B cell (primary cell): ENCODE data around the gene MAGEB17. TPM values are rescaled to one million over a fixed set of nuclear protein-coding genes. Genes with fewer than 3 reads are reported as not detected.

Experiments
- ATAC-seq: fragments of 200-7000 bp; cut with Tn5 transposase; one replicate; pipeline ENCODE4 v1.10.0; 2021; ENCODE audit warnings: low read depth, mild to moderate bottlenecking, moderate number of reproducible peaks, moderate library complexity
- CTCF ChIA-PET: fragments of 350-600 bp; sonication (Branson Sonifier 250); formaldehyde crosslinking; loops from one replicate; lab custom pipeline; 2021; ENCODE audit warnings: antibody characterized with exemption, inconsistent platforms; lab: Charles Lee
- POLR2A ChIA-PET: fragments of 350-600 bp; sonication (Branson Sonifier 250); formaldehyde crosslinking; loops from one replicate; lab custom pipeline; 2021; ENCODE audit warnings: antibody characterized with exemption; lab: Charles Lee
- DNase-seq: peaks from one replicate; pipeline ENCODE4 v3.0.0; 2013
- H2AFZ ChIP-seq: 2 replicates; pipeline ENCODE4 v1.6.1; 2012; ENCODE audit warnings: mild to moderate bottlenecking, low read depth, low read length; ENCODE audit not compliant: insufficient read depth, poor library complexity, severe bottlenecking
- H3K27ac ChIP-seq, 2 donors: 1 replicate in 1 of 2; 2 replicates in 1 of 2; pipeline ENCODE4 v1.5.1; 2012 to 2013; ENCODE audit warnings: low read length in 2 of 2, mild to moderate bottlenecking in 2 of 2, moderate library complexity in 1 of 2
- H3K27me3 ChIP-seq, 4 experiments: fragments of 200-600 bp in 1 of 4; sonication (generic) in 1 of 4; replicated peaks in 1 of 4; 1 replicate in 2 of 4; 2 replicates in 2 of 4; pipeline versions ENCODE4 v1.6.1 to v1.7.0; 2013 to 2016; ENCODE audit warnings: low read length in 3 of 4, mild to moderate bottlenecking in 2 of 4, mixed read lengths in 1 of 4, moderate library complexity in 1 of 4; ENCODE audit not compliant: insufficient read depth in 4 of 4, control insufficient read depth in 3 of 4; ENCODE audit errors: control extremely low read depth in 1 of 4
- H3K36me3 ChIP-seq, 2 experiments: replicated peaks in 1 of 2; 1 replicate in 1 of 2; 2 replicates in 1 of 2; pipeline versions ENCODE4 v1.6.1 to v1.7.1; 2013; ENCODE audit warnings: low read length in 1 of 2; ENCODE audit not compliant: insufficient read depth in 2 of 2, control insufficient read depth in 1 of 2; ENCODE audit errors: control extremely low read depth in 1 of 2, extremely low read depth in 1 of 2
- H3K4me1 ChIP-seq, 2 donors: fragments of 200-600 bp in 1 of 2; sonication (generic) in 1 of 2; 1 replicate in 1 of 2; 2 replicates in 1 of 2; pipeline versions ENCODE4 v1.5.1 to v1.6.1; 2013 to 2017; ENCODE audit warnings: low read length in 2 of 2; ENCODE audit not compliant: control insufficient read depth in 2 of 2, insufficient read depth in 2 of 2
- H3K4me2 ChIP-seq: replicated peaks from 2 replicates; pipeline ENCODE3; 2012; ENCODE audit warnings: mild to moderate bottlenecking, low read depth, low read length; ENCODE audit not compliant: poor library complexity, severe bottlenecking
- H3K4me3 ChIP-seq, 5 experiments: fragments of 200-600 bp in 1 of 5; sonication (generic) in 1 of 5; 1 replicate in 3 of 5; 2 replicates in 2 of 5; pipeline versions ENCODE4 v1.5.1 to v1.7.0; 2011 to 2016; ENCODE audit warnings: low read length in 4 of 5, mild to moderate bottlenecking in 4 of 5, low read depth in 2 of 5, control low read depth in 1 of 5, moderate library complexity in 1 of 5; ENCODE audit not compliant: insufficient read depth in 1 of 5; ENCODE audit errors: control extremely low read depth in 1 of 5, extremely low read depth in 1 of 5
- H3K79me2 ChIP-seq: fragments of 200-600 bp; sonication (generic); one replicate; pipeline ENCODE4 v1.6.0; 2016; ENCODE audit warnings: low read length; ENCODE audit not compliant: control insufficient read depth, insufficient read depth
- H3K9ac ChIP-seq: fragments of 200-600 bp; sonication (generic); 2 replicates; pipeline ENCODE4 v1.6.1; 2017; ENCODE audit warnings: mild to moderate bottlenecking, low read length, moderate library complexity
- H3K9me3 ChIP-seq, 3 donors: one replicate each; pipeline versions ENCODE4 v1.6.1 to v1.7.1; 2013; ENCODE audit warnings: low read length in 2 of 3; ENCODE audit not compliant: control insufficient read depth in 2 of 3, insufficient read depth in 1 of 3; ENCODE audit errors: control extremely low read depth in 1 of 3
- H4K20me1 ChIP-seq: 2 replicates; pipeline ENCODE4 v1.6.0; 2012; ENCODE audit warnings: mild to moderate bottlenecking, low read length; ENCODE audit not compliant: insufficient read depth, control insufficient read depth, poor library complexity, severe bottlenecking
- H3K27ac Mint-ChIP-seq: one replicate; pipeline ENCODE4 v1.8.0; 2021; ENCODE audit warnings: mixed read lengths
- H3K27me3 Mint-ChIP-seq: one replicate; pipeline ENCODE4 v1.8.0; 2021; ENCODE audit warnings: mixed read lengths
- H3K4me1 Mint-ChIP-seq: one replicate; pipeline ENCODE4 v1.8.0; 2021; ENCODE audit warnings: mixed read lengths
- H3K4me3 Mint-ChIP-seq: one replicate; pipeline ENCODE4 v1.8.0; 2021; ENCODE audit warnings: mixed read lengths
- H3K9me3 Mint-ChIP-seq: one replicate; pipeline ENCODE4 v1.8.0; 2022; ENCODE audit warnings: mixed read lengths; ENCODE audit not compliant: insufficient read depth
- EZH2 ChIP-seq: IDR thresholded peaks from 2 replicates; pipeline ENCODE4 v1.6.1; 2012; ENCODE audit warnings: borderline replicate concordance, low read depth, mild to moderate bottlenecking, moderate library complexity, low read length; ENCODE audit not compliant: insufficient read depth, poor library complexity, severe bottlenecking
- WGBS: methylation state at CpG from one replicate; pipeline ENCODE4 v1.1.5; 2013; ENCODE audit warnings: missing lambda C conversion rate; ENCODE audit not compliant: insufficient coverage; 5-methylcytosine and 5-hydroxymethylcytosine counted together
- intact Hi-C: fragments of 100-400 bp; cut with micrococcal nuclease; formaldehyde crosslinking; loops from one replicate; pipeline ENCODE4 v1.10.0; 2022
- polyA plus RNA-seq: library from polyadenylated mRNA; depleted of rRNA; stranded (reverse); fragments of >200 nt; gene quantifications from 2 replicates; pipeline ENCODE4 v1.2.3, GENCODE V29; 2012
- total RNA-seq, 2 donors: library from RNA; stranded (reverse); fragments of 120-200 nt in 1 of 2; gene quantifications; 1 replicate in 1 of 2; 2 replicates in 1 of 2; pipeline versions ENCODE4 v1.2.3 to v1.2.4, GENCODE V29; 2013 to 2022
- TF ChIP-seq, protein P1 (sequence below): fragments of 200-600 bp; IDR thresholded peaks from one replicate; pipeline ENCODE4 v1.8.0; 2022; ENCODE audit warnings: antibody characterized with exemption, mild to moderate bottlenecking

Gene MAGEB17
- total and polyA plus RNA-seq, 2 donors (not counting 1 experiment from before 2014, with no cell fraction given) = 0.16 TPM; not detected in 1

DNA sequence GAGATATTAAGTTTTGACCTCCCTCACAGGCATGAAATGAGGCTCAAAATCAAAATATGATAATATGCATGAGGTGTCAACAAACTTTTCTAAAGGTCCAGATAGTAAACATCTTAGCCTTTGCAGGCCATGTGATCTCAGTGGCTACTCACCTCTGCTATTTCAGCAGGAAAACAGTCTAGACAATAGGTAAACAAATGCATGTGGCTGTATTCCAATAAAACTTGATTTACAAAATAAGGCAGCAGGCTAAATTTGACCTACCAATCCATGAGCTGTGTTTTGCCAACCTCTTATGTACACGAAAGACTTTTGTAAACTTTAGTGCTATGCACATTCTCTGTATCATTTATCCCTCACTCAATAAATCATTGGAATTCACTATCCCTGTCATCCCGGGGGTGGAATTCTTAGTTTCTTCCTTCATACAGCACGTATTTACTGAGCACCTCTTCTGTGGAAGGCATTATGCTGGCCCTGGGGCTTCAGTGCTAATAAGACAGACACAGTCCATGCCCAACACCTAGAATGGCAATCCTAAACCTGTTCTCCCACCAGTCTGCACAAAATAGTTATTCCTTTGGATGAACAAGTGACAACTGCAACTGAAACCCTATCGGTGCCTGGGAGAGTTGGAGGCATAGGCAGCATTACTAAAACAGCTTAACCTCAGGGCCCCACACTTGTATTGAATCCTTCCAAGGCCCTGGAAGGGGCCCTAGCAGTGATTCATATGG is 19.9 kb downstream of the MAGEB17 start:
- Histone ChIP-seq H2AFZ (no peak overlapping the region), H3K9me3 (no peaks in the 10 kb centered on the region), H3K79me2 (no peaks in the 10 kb centered on the region), H3K4me1 (no peaks in the 10 kb centered on the region), H3K4me3 (no peak overlapping the region), H4K20me1 (no peaks in the 10 kb centered on the region), H3K27ac (no peak overlapping the region), H3K9ac (no peak overlapping the region), H3K36me3 (no peaks in the 10 kb centered on the region), H3K4me2 (no peak overlapping the region), H3K27me3 (no peaks in the 10 kb centered on the region)
- DNase-seq = no peak
- no peak overlapping the region for H3K4me3 Mint-ChIP-seq
- no peak for ATAC-seq
- intact Hi-C loops = no loop called here
- no peak overlapping the region for H3K27ac Mint-ChIP-seq
- TF ChIP-seq EZH2 = no peak
- TF ChIP-seq, protein P1, sequence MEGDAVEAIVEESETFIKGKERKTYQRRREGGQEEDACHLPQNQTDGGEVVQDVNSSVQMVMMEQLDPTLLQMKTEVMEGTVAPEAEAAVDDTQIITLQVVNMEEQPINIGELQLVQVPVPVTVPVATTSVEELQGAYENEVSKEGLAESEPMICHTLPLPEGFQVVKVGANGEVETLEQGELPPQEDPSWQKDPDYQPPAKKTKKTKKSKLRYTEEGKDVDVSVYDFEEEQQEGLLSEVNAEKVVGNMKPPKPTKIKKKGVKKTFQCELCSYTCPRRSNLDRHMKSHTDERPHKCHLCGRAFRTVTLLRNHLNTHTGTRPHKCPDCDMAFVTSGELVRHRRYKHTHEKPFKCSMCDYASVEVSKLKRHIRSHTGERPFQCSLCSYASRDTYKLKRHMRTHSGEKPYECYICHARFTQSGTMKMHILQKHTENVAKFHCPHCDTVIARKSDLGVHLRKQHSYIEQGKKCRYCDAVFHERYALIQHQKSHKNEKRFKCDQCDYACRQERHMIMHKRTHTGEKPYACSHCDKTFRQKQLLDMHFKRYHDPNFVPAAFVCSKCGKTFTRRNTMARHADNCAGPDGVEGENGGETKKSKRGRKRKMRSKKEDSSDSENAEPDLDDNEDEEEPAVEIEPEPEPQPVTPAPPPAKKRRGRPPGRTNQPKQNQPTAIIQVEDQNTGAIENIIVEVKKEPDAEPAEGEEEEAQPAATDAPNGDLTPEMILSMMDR = no peak
- CTCF ChIA-PET = no interaction called here
- POLR2A ChIA-PET = no interaction called here
- H3K4me1 Mint-ChIP-seq = no peaks in the 10 kb centered on the region
- no peaks in the 10 kb centered on the region for H3K9me3 Mint-ChIP-seq
- no CpG with 5 or more reads among the region's 4 CpGs for WGBS
- peaks cover 4% of the 10 kb centered on the region for H3K27me3 Mint-ChIP-seq

DNA sequence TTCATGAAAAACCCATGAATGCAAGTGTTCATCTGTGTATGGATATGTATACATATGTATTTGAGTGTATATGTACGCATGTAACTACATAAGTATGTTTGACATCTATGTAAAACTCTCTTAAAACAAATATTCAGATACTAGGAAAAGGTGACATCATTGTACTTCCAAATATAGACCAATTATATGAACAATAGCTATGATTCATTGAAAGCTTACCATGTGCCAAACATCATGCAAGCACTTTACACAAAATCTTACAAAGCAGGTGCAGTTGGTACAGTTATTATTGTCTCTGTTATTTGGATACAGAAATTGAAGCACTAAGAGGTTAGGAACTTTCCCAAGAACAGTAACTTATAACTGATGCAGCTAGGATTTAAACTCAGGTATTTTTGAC is 21.4 kb downstream of the MAGEB17 start:
- Histone ChIP-seq H2AFZ (no peak overlapping the region), H3K27ac (no peak overlapping the region), H4K20me1 (no peaks in the 10 kb centered on the region), H3K4me1 (no peaks in the 10 kb centered on the region), H3K79me2 (no peaks in the 10 kb centered on the region), H3K4me2 (no peak overlapping the region), H3K4me3 (no peak overlapping the region), H3K36me3 (no peaks in the 10 kb centered on the region), H3K9ac (no peak overlapping the region), H3K27me3 (no peaks in the 10 kb centered on the region), H3K9me3 (no peaks in the 10 kb centered on the region)
- CTCF ChIA-PET = no interaction called here
- POLR2A ChIA-PET = no interaction called here
- DNase-seq (no peak), ATAC-seq (no peak)
- no CpG with 5 or more reads among the region's 1 CpG for WGBS
- Mint-ChIP-seq H3K4me1 (no peaks in the 10 kb centered on the region), H3K27ac (no peak overlapping the region), H3K27me3 (peaks cover 4% of the 10 kb centered on the region), H3K4me3 (no peak overlapping the region), H3K9me3 (no peaks in the 10 kb centered on the region)
- intact Hi-C loops = no loop called here
- TF ChIP-seq, protein P1 = no peak
